UCSD-AML1 (cell line): Measurements from ENCODE around the gene CXorf58.
A peak's percentile ranks its signal among the peaks of the same experiment; 100 is the strongest.
"Not testable (repeated sequence)": the region's sequence is repeated elsewhere in the genome, so short reads cannot be mapped to it uniquely, and the experiment has no call there.

ENCODE experiments used
- DNase-seq: peaks from one replicate; lab custom pipeline; 2025; ENCODE audit not compliant: unreplicated experiment; lab: John Stamatoyannopoulos, UW

The CXorf58 gene, protein sequence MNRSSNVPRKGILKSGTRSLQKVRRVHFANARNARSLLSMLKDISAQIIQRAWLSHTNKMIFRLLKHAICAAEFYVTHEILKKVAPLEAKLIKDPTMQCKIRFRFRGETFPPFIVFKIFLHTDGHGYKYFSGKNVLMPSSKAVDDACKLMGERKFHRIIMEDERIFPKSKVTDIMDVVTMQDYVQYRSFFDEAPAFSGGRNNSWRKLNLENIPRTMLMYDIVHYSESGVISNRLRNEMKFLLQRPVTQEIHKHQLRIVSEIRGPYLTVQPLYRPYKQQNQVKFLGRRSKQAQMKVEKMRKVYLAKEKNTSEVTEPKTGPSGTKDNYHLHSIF

GRCh38 chrX:23907498-23908218 lies at the start of gene CXorf58, which contains the start of gene APOO:
Gene CXorf58 (plus strand): TSS chrX:23908006. CDS start chrX:23910303, 2,297 bp downstream.
Gene APOO (minus strand): TSS chrX:23907938. CDS start chrX:23907702, 236 bp downstream.
- DNase-seq = peak; percentile 91

DNA sequence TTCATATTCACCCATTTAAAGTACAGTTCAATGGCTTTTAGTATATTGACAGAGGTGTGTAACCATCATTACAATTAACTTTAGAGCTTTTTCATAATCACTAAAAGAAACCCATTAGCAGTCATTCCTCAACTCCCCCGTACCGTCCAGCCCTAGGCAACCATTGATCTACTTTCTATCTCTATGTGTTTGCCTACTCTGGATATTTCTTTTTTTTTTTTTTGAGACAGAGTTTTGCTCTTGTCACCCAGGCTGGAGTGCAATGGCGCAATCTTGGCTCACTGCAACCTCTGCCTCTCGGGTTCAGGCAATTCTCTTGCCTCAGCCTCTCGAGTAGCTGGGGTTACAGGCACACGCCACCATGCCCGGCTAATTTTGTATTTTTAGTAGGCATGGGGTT lies 48.6 kb upstream of the CXorf58 start:
- not testable (repeated sequence) for DNase-seq

GRCh38 chrX:23861215-23861896 lies 46.5 kb upstream of the CXorf58 start:
- no peak for DNase-seq

GRCh38 chrX:23861952-23862351 lies 45.9 kb upstream of the CXorf58 start:
- DNase-seq = not testable (repeated sequence)

GRCh38 chrX:23864742-23865326 lies 43.0 kb upstream of the CXorf58 start:
- no peak for DNase-seq

- no peak for DNase-seq
These were observed 37.8 kb upstream of the CXorf58 start for GRCh38 chrX:23870041-23870440.

DNA sequence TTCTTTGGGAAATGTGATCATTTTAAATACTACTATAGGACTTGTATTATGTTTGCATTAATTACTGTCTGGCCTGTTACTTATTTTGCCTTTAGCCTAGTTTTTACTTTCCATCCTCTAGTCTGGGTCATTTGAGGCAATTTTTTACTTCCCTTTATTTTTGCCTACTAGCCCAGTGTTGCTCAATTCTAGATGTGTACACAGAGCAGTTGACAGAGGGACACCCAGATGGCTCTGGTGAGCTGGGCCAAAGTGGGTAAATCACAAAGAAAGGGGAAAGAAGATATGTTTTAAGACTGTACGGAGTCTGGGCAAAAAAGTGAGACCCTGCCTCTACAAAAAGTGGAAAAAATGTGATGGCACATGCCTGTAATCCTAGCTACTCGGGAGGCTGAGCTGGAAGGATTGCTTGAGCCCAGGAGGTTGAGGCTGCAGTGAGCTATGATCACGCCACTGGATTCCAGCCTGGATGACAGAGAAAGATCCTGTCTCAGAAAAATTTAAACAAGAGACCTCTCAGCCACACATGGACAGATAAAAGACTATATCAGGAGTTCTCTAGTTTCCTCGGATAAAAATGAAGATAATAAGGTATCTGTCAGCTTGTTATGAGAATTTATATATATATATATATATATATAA lies 35.8 kb upstream of the CXorf58 start:
- DNase-seq = no peak

DNA sequence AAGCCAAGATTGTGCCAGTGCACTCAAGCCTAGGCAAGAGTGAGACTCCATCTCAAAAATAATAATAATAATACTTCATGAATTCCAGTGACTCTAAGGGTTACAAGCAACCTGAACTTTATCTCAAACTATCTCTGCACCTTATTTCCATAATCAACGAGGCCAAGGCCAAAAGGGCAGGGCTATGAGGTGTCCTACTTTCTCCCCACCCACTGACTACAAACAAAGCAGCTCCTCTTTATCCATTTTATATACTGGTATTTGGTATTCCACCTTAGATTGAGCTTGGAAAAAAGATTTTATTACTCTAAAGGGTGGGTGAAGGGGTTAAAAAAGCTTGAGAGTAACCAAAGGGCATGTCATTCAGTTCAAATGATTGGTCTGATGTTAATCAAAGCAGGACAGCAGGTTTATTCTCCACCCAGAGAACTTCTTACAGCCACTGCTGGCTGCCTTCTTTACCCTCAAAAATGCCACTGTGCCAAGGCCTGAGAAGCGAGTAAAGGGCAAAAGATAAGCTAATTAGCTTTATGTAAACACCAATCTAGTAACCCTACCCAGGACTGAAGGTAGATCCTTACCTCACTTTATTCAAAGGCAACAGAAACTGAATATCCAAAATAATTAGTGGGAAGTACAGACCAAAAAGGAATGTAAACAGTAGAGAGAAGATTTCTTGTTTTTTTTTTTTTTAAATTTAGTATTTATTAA lies 28.3 kb upstream of the CXorf58 start:
- no peak for DNase-seq

DNA sequence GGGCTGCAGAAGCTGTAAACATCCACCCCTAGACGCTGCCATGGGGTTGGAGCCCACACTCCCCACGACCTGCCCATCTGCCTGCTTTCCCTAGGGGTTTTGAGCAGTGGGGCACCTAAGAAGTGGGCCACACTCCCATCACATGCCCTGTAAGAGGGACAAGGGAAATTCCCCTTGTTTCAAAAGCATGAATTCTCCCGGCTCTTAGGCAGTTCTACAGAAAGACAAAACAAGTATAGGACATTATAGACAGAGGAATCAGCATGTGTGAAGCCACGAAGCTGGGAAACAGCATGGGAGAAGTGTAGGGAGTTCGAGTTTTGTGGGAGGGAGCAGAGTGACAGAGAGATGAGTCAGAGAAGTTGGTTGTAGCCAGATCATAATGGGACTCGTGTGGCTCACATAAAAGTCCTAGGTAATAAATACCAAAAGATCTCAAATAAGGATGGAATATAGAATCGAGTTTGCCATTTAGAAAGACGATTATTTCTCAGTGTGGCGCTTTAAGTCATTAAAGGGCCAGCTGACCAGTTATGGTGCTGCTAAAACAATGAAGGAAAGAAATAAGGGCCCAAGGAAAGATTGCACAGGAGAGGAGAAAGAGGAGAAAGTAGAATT lies 24.0 kb upstream of the CXorf58 start:
- DNase-seq = no peak

DNA sequence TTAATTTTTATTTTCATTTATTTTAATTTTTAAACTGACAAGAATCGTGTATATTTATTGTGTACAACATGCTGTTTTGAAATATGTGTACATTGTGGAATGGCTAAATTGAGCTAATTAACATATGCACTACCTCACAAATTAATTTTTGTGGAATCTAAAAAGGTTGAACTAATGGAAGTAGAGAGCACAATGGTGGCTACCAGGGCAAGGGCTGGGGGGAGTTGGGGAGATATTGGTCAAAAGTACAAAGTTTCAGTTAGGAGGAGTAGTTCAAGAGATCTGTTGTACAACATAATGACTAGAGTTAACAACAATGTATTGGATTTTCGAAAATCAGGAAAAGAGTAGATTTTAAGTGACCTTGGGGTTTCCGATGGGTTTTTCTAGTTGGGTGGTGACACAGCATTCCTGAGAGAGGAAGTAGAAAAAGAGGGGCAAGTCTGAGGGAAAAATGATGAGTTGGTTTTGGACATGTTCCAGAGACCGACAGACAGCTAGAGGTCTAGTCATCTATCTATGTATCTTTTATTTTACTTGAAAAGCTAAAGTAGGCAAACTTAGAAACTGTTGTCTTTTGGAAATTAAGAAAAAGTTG lies 23.3 kb upstream of the CXorf58 start:
- no peak for DNase-seq

- no peak for DNase-seq
These were observed 22.0 kb upstream of the CXorf58 start for GRCh38 chrX:23885803-23886202.

- DNase-seq = no peak
These were observed 20.4 kb upstream of the CXorf58 start for GRCh38 chrX:23887451-23887850.

GRCh38 chrX:23887918-23888317 lies 19.9 kb upstream of the CXorf58 start:
- no peak for DNase-seq

DNA sequence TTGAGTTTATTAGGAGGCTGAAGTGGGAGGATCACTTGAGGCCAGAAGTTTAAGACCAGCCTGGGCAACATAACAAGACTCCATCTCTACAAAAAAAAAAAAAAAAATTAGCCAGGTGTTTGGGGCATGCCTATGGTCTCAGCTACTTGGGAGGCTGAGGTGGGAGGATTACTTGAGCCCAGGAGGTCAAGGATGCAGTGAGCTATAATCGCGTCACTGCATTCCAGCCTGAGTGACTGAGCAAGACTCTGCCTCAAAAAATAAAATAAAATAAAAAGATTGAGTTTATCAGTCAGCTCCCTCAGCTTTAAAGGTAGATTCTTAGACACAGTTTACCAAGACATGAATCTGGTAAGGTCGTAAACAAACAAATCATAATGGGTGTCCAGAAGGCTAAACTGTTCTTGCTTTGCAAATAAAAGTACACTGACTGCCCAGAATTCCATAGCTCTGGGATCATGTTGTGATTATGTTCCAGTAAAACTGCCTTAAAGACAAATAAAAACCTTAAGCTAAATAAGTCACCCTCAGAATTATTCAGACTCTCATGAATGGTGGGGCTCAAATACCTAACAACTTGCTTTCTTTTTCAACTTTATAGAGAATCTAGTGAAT lies 18.8 kb upstream of the CXorf58 start:
- DNase-seq = no peak

- DNase-seq = no peak
These were observed 16.9 kb upstream of the CXorf58 start for GRCh38 chrX:23890933-23891332.

GRCh38 chrX:23894993-23895392 lies 12.8 kb upstream of the CXorf58 start:
- DNase-seq = not testable (repeated sequence)

DNA sequence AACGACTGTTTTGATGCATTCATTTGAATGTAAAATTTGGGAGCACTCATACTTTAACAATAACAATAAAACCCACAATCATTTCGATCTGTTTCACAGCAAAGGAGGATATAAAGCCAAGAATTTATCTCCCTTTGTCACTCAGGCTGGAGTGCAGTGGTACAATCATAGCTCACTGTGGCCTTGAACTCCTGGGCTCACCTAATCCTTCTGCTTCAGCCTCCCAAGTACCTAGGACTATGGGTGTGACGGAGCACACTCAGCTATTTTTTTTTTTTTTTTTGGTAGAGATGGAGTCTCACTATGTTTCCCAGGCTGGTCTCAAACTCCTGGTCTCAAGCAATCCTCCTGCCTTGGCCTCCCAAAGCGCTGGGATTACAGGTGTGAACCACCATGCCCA lies 11.3 kb upstream of the CXorf58 start:
- DNase-seq = not testable (repeated sequence)

GRCh38 chrX:23896981-23897380 lies 10.8 kb upstream of the CXorf58 start:
- no peak for DNase-seq

DNA sequence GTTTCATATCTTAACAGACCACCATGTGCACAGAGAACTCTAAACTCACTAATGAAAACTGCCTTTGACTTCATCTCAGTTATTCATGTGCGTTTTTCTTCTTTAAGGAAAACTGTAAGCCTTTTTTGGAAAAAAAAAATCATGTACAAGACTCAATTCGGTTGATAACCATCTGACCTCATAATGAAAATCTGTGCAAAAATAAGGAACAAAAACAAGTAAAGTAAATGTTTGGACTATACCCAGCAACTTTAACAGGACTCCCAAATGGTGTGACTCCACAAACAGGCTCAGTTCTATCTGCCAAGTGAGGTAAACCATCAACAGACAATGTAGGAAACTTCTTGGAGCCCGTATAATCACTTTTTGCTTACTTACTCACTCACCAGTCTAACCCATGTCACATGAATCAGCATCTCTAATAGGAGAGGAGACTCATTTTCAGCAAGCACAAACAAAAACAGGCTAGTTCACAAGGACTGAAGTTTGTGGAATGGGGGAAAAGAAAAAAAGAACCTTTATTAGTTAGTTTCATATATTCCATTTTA lies 9.3 kb upstream of the CXorf58 start:
- DNase-seq = no peak
